Upper lobe of left lung (tissue), 6 donors: ENCODE data around the gene PIM3. TPM values are rescaled to one million over a fixed set of nuclear protein-coding genes. Genes with fewer than 3 reads are reported as not detected.

Source experiments
- ATAC-seq, 2 donors: fragments of 200-7000 bp; cut with Tn5 transposase; one replicate each; pipeline ENCODE4 v1.9.1; 2022; ENCODE audit warnings: mild to moderate bottlenecking in 2 of 2, moderate library complexity in 2 of 2; ENCODE audit not compliant: low FRiP score in 2 of 2
- DNase-seq, 2 donors: peaks; one replicate each; pipeline ENCODE4 v3.0.0-alpha.2; 2019 to 2020
- H3K27ac ChIP-seq, 4 donors: fragments of 200-600 bp; sonication (generic); one replicate each; pipeline ENCODE4 v1.5.1; 2016 to 2019
- H3K27me3 ChIP-seq, 4 donors: fragments of 200-600 bp; sonication (generic); one replicate each; pipeline ENCODE4 v1.5.1; 2017 to 2019
- H3K36me3 ChIP-seq, 4 donors: fragments of 200-600 bp; sonication (generic); one replicate each; pipeline ENCODE4 v1.5.1; 2016 to 2019
- H3K4me1 ChIP-seq, 4 donors: fragments of 200-600 bp; sonication (generic); one replicate each; pipeline ENCODE4 v1.5.1; 2018 to 2019
- H3K4me3 ChIP-seq, 4 donors: fragments of 200-600 bp; sonication (generic); one replicate each; pipeline ENCODE4 v1.5.1; 2017 to 2019; ENCODE audit warnings: mild to moderate bottlenecking in 2 of 4, moderate library complexity in 1 of 4
- H3K9me3 ChIP-seq, 4 donors: fragments of 200-600 bp; sonication (generic); one replicate each; pipeline ENCODE4 v1.5.1; 2018 to 2019
- CTCF ChIP-seq, 6 experiments: fragments of 450-650 bp in 4 of 6; fragments of 200-600 bp in 2 of 6; sonication (generic) in 2 of 6; IDR thresholded peaks; one replicate each; pipeline ENCODE4 v1.5.1; 2016 to 2019; ENCODE audit warnings: antibody characterized with exemption in 6 of 6
- EP300 ChIP-seq, 4 donors: sonication (generic); formaldehyde crosslinking; IDR thresholded peaks; one replicate each; pipeline ENCODE4 v1.5.1; 2017; ENCODE audit warnings: antibody characterized with exemption in 4 of 4, control low read depth in 2 of 4
- POLR2A ChIP-seq, 4 donors: fragments of 450-650 bp; IDR thresholded peaks; one replicate each; pipeline ENCODE4 v1.5.1; 2016 to 2017; ENCODE audit warnings: antibody characterized with exemption in 4 of 4, mild to moderate bottlenecking in 2 of 4
- POLR2AphosphoS5 ChIP-seq, 2 donors: sonication (generic); formaldehyde crosslinking; IDR thresholded peaks; one replicate each; pipeline ENCODE4 v1.5.1; 2017; ENCODE audit warnings: antibody characterized with exemption in 2 of 2
- WGBS, 2 donors: methylation state at CpG; one replicate each; pipeline ENCODE4 v1.1.5; 2017 to 2018; 5-methylcytosine and 5-hydroxymethylcytosine counted together
- total RNA-seq, 6 donors: library from RNA; depleted of rRNA in 4 of 6; stranded (reverse); fragments of >200 nt in 4 of 6; gene quantifications; one replicate each; pipeline versions ENCODE4 v1.1.0 to v1.2.1, GENCODE V29; 2016 to 2021
- donor health status: DM: no; HTN: no; CAD: no; lungs with moderate emphysema.
- donor health status: DM: no; HTN: yes; CAD: no; lungs with severe emphysema.

PIM3 gene
- total RNA-seq, 6 donors from 2014 or later, result 131 to 246 (median 156) TPM

GRCh38 chr22:50009251-50009650 is 48.7 kb downstream of the PIM3 start:
- WGBS, 2 donors, result 89 to 93% methylated on average over 11 to 16 of the region's 16 CpGs
- Histone ChIP-seq H3K4me1 (peaks cover 9 to 30% (median 16%) of the 10 kb centered on the region in 4 donors), H3K27me3 (peaks cover 3 to 31% (median 21%) of the 10 kb centered on the region in 4 donors), H3K9me3 (no peaks in the 10 kb centered on the region), H3K4me3 (no peak overlapping the region), H3K36me3 (no peaks in the 10 kb centered on the region), H3K27ac (no peak overlapping the region)
- ATAC-seq (no peak), DNase-seq (peak in 1 of 2 donors; percentile 72)
- no peak for TF ChIP-seq POLR2AphosphoS5 (IDR thresholded peaks at IDR 0.05)
- TF ChIP-seq CTCF (IDR thresholded peaks at IDR 0.05), result no peak
- no peak for TF ChIP-seq EP300 (IDR thresholded peaks at IDR 0.05)
- no peak for TF ChIP-seq POLR2A (IDR thresholded peaks at IDR 0.05)

- H3K36me3 ChIP-seq, result no peaks in the 10 kb centered on the region
- TF ChIP-seq POLR2AphosphoS5 (IDR thresholded peaks at IDR 0.05), result no peak
- no peak for TF ChIP-seq POLR2A (IDR thresholded peaks at IDR 0.05)
- no peak for TF ChIP-seq CTCF (IDR thresholded peaks at IDR 0.05)
- no peak for TF ChIP-seq EP300 (IDR thresholded peaks at IDR 0.05)
- no peak for ATAC-seq
- no peaks in the 10 kb centered on the region for H3K9me3 ChIP-seq
- 75 to 88% methylated on average over 23 to 44 of the region's 46 CpGs for WGBS, 2 donors
- no peak overlapping the region for H3K4me3 ChIP-seq
- peaks cover 10 to 39% (median 27%) of the 10 kb centered on the region in 4 donors for H3K27me3 ChIP-seq
- H3K4me1 ChIP-seq, result peaks cover 17 to 37% (median 23%) of the 10 kb centered on the region in 4 donors
- no peak overlapping the region for H3K27ac ChIP-seq
- DNase-seq, result peak in 1 of 2 donors; percentile 81
These were observed 49.4 kb downstream of the PIM3 start for GRCh38 chr22:50009765-50010675.

DNA sequence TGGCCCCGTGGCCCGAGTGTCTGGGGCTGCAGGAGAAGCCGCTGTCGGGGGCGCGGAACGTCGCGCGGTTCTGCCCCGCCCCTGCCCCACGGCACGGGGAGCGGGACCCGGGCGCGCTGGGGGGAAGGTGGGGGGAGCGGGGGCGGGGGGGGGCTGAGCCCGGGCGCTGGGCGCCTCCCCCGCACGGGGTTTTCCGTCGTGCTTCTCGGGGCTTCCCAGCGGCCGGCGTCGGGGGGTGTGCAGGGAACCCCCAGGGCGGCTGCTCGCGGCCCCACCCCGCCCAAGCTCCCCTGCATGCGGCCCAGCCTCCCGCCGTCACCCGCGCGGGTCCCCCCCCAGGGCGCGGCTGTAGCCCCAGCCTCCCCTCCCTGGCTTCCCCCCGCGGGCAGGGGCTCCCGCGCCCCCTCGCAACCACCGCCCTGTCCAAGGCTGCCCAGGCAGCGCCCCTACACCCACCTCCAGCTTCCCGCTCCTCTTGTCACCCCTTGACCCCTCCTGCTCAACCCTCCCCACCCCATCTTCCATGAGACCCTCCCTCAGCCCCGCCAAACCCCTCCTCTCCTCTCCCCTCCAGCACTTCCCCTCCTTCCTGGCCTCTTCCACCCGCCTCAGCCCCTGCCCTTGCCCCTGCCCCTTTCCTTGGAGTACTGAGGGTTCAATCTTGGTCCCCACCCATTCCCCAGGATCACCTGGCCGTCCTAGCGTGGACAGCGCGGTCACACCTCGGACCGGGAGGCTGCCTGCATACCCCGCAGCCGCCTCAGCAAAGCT is 50.3 kb downstream of the PIM3 start:
- Histone ChIP-seq H3K9me3 (no peaks in the 10 kb centered on the region), H3K27me3 (peaks cover 10 to 47% (median 34%) of the 10 kb centered on the region in 4 donors), H3K36me3 (no peaks in the 10 kb centered on the region), H3K27ac (peak overlapping the region in 1 of 4 donors; percentile 56), H3K4me3 (no peak overlapping the region), H3K4me1 (peaks cover 17 to 43% (median 24%) of the 10 kb centered on the region in 4 donors)
- WGBS, 2 donors, result 8 to 15% methylated on average over 13 to 23 of the region's 61 CpGs
- no peak for TF ChIP-seq EP300 (IDR thresholded peaks at IDR 0.05)
- TF ChIP-seq POLR2A (IDR thresholded peaks at IDR 0.05), result no peak
- no peak for TF ChIP-seq POLR2AphosphoS5 (IDR thresholded peaks at IDR 0.05)
- no peak for TF ChIP-seq CTCF (IDR thresholded peaks at IDR 0.05)
- ATAC-seq (no peak), DNase-seq (peak in 1 of 2 donors; percentile 78)

GRCh38 chr22:50011447-50012210 is 51.1 kb downstream of the PIM3 start:
- H3K9me3 ChIP-seq, result no peaks in the 10 kb centered on the region
- peak overlapping the region in 1 of 4 donors; percentile 56 for H3K27ac ChIP-seq
- DNase-seq (peak; percentile 51 to 65), ATAC-seq (peak in 1 of 2 donors; percentile 45)
- H3K36me3 ChIP-seq, result no peaks in the 10 kb centered on the region
- H3K4me3 ChIP-seq, result no peak overlapping the region
- H3K4me1 ChIP-seq, result peaks cover 17 to 43% (median 24%) of the 10 kb centered on the region in 4 donors
- peaks cover 10 to 49% (median 34%) of the 10 kb centered on the region in 4 donors for H3K27me3 ChIP-seq
- 34 to 49% methylated on average over 10 to 17 of the region's 18 CpGs for WGBS, 2 donors
- TF ChIP-seq CTCF (IDR thresholded peaks at IDR 0.05), result no peak
- peak in 1 of 4 donors; percentile 24 for TF ChIP-seq POLR2A (IDR thresholded peaks at IDR 0.05)
- no peak for TF ChIP-seq EP300 (IDR thresholded peaks at IDR 0.05)
- TF ChIP-seq POLR2AphosphoS5 (IDR thresholded peaks at IDR 0.05), result no peak
